GM21526 (cell line): ENCODE results near the gene GNAS.

Experiments
- ATAC-seq: cut with Tn5 transposase; IDR thresholded peaks from one replicate; pipeline ENCODE4 v1.9.1; 2021; ENCODE audit warnings: moderate library complexity; ENCODE audit not compliant: unreplicated experiment, low FRiP score

Gene GNAS

DNA sequence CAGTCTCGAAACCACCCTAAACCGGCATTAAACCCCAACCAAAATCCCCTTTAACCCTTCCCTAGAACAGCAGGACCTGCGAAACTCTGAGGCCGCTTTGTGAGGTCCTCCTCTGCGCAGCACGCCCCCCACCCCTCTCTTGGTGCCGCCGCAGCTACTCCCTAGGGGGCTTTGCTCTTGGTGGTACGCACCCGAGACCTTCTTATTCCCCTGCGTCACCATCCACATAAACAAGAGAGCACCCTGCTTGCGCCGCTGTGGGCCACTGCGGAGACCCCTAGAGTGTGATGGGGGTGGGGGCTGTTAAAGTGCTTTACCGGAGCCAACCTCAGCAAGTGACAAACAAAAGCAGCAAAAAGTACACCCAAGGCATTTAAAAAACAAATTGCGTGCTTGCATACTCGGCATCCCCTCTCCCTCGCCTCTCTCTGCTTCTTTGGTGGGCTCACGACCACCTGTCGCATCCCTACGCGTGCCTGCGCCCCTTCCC lies 502 bp upstream of the GNAS start:
- no peak for ATAC-seq

DNA sequence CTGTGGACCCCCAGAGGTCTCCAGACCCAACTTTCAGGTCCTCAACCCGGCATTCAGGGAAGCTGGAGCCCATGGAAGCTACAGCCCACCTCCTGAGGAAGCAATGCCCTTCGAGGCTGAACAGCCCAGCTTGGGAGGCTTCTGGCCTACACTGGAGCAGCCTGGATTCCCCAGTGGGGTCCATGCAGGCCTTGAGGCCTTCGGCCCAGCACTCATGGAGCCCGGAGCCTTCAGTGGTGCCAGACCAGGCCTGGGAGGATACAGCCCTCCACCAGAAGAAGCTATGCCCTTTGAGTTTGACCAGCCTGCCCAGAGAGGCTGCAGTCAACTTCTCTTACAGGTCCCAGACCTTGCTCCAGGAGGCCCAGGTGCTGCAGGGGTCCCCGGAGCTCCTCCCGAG lies 950 bp downstream of the GNAS start:
- ATAC-seq = no peak

DNA sequence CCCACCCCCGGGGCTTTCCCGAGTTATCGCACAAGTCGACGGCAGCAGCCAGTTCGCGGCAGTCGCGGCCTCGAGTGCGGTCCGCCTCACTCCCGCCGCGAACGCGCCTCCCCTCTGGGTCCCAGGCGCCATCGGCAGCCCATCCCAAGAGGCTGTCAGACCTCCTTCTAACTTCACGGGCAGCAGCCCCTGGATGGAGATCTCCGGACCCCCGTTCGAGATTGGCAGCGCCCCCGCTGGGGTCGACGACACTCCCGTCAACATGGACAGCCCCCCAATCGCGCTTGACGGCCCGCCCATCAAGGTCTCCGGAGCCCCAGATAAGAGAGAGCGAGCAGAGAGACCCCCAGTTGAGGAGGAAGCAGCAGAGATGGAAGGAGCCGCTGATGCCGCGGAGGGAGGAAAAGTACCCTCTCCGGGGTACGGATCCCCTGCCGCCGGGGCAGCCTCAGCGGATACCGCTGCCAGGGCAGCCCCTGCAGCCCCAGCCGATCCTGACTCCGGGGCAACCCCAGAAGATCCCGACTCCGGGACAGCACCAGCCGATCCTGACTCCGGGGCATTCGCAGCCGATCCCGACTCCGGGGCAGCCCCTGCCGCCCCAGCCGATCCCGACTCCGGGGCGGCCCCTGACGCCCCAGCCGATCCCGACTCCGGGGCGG lies 1.6 kb downstream of the GNAS start:
- no peak for ATAC-seq

DNA sequence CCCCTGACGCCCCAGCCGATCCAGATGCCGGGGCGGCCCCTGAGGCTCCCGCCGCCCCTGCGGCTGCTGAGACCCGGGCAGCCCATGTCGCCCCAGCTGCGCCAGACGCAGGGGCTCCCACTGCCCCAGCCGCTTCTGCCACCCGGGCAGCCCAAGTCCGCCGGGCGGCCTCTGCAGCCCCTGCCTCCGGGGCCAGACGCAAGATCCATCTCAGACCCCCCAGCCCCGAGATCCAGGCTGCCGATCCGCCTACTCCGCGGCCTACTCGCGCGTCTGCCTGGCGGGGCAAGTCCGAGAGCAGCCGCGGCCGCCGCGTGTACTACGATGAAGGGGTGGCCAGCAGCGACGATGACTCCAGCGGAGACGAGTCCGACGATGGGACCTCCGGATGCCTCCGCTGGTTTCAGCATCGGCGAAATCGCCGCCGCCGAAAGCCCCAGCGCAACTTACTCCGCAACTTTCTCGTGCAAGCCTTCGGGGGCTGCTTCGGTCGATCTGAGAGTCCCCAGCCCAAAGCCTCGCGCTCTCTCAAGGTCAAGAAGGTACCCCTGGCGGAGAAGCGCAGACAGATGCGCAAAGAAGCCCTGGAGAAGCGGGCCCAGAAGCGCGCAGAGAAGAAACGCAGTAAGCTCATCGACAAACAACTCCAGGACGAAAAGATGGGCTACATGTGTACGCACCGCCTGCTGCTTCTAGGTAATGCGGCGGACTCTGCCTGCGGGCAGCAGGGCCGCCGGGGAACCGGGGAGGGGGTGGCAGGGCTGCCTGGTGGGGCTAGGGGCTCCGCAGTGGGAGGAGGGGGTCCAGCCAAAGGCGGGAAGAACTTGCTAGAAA lies 2.3 kb downstream of the GNAS start:
- ATAC-seq = no peak

DNA sequence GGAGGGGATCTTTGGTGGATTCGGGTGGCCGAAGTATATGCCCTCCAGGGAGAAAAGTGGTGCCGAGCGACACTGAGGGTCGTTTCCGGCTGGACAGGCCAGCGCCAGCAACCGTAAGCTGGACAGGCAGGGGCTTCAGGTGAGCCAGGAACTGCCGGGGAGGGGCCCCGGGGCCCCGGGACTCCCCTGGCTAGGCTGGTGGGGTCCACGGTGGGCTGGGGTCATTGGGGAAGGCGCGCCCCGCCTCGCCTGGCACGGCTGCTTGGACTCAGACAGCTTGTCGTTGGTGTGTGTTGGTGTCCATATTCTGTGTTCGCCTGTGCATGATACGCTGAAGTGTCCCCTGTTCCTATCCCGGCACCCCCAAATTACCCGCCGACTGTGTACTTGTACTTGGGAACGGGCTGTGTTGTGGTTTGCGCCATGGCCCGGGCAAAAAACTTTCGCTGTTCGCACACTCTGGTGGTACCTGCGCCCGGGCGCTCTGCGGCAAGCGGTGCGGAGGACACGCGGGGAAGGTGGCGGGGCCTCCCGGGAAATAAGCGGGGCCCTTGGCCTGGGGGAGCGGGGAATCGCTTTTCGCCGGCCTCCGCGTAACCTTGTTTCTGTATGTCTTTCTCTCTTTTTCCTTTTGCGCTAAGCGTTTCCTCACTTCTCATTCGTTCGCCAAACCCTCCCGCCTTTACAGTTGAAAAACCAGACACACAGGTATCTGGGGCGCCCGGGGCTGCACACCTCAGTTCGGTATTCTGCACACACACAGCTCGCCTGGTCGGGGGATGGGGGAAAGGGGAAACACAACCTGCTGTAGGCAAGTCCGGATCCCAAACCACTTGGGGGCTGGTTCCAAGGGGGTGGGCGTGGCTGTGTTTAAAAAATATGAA lies 3.2 kb downstream of the GNAS start:
- no peak for ATAC-seq

DNA sequence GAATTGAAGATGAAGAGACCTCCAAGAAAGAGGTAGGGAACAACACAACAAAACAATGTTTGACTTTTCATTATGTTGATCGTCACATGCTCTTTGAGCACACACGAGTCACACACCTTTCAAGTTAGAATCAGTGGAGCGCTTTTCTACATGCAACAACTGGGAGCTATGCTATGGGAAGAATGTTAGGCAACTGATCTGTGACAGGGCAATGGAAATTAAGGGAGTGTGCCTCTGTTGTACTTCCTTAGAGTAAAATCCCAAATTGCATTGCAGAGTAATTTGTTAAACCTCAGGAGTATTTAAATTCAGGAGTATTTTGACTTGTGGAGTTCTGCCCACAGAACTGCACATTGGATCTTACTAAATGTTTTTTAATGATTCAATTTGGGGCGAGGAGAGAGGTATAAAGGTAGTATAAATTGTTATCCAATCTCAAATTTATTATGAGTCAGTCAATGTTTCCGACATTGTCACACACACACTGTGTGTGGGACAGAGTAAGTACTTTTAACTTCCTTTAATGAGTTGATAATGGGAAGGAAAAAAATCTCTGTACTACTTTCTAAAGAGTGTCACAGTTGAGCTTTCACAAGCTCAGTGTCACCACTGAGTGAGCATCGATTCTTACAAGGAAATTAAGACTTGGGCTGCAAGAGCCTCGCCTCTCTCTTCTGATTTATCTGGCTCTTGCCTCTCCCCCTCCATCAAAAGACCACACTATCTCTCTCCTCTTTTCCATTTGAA lies 10.7 kb downstream of the GNAS start:
- ATAC-seq = no peak

DNA sequence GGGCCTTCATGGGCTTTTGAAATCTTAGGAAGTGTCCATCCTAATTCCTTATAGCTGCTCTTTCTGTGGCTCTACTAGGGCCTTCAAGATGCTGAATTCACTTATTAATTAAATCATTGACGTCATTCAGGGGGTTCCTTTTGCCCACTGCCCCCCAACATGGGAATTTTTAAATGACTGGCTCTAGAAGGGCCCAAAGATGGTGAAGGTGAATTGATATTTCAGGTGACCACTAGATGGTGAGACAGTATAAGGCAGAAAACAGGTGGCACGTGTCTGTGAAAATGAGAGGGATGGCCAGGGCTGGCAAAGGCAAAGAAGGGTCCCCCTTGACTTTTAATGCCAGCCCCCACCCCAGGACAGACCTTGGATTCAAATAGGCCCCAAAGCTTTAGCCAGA lies 11.8 kb downstream of the GNAS start:
- ATAC-seq = no peak

DNA sequence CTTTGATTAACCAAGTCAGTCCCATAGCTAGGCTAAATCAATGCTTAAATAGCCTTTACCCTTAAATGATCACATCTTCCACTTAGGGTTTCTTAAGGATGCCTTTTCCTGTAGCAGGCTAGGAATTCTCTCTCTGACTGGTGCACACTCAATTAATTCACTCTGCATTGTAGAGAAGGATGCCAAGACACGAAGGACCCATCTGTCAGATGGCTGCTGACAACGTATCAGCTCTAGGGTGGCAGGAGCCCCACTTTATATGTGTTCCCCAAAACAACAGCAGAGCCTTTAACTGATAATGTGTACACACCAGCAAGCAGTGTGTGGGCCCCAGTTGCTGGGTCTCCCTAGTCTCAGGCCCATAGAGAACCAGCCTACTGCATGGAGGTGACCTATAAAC lies 13.3 kb downstream of the GNAS start:
- no peak for ATAC-seq

DNA sequence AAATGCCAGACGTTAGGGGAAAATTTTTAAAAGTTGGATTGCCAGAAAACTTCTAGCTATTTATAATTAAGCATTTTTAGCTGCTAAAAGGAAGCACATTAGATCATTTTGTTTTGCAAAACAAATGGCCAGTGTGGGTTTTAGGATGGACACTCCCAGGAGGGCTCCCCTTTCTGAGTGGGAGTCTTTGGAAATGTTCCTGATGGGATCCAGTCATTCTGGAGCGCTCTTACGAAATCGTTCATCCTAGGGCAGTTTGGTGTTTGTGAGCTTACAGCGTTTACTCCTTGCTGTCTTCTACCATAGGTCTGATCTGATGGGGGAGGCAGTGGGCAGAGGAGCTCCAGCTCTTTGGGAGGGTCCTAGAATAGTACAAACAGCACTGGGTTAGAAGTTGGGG lies 14.7 kb downstream of the GNAS start:
- no peak for ATAC-seq

DNA sequence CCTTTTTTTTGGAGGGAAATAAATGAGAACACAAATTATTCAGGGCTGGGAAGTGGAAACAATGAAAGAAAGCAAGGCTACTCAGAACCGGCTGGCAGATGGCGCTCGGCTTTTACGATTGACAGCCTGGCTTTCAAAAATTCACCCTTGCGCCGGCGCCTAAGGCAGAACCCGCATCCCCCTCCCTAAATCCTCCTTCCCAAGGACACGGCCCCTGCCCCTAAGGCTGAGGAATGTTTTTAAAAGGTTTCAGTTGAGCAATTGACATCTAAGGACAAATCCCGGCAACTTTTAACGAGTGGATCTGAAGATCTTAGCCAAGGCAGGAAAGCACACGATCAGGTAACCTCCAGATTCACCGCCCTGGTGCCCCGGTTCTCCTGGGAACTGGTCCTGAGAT lies 16.3 kb downstream of the GNAS start:
- ATAC-seq = no peak

DNA sequence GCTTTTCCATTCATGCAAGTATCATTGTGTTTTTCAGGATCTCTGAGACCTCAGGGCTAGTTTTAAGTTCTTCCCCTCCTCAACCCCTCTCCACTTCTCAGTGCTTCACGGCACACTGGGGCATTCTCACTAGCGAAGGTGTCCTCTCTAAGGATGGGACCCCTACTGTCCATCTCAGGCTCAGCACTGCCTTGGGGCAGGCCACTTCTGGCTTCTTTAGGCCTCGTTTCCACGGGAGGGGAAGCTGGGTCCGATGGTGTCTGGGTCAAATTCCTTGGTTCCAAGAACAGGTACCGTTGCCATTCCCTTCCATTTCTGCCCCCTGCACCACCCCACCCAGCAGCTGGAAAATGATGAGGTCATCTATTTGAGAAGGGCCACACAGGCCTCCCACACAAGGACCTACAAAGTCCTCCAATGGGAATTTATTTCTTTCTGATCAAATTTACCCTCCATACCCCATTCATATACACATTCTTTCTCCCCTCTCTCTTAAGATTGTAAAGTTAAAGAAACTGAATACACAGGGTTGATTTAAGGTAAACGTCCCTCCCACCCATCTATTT lies 17.2 kb downstream of the GNAS start:
- ATAC-seq = no peak

DNA sequence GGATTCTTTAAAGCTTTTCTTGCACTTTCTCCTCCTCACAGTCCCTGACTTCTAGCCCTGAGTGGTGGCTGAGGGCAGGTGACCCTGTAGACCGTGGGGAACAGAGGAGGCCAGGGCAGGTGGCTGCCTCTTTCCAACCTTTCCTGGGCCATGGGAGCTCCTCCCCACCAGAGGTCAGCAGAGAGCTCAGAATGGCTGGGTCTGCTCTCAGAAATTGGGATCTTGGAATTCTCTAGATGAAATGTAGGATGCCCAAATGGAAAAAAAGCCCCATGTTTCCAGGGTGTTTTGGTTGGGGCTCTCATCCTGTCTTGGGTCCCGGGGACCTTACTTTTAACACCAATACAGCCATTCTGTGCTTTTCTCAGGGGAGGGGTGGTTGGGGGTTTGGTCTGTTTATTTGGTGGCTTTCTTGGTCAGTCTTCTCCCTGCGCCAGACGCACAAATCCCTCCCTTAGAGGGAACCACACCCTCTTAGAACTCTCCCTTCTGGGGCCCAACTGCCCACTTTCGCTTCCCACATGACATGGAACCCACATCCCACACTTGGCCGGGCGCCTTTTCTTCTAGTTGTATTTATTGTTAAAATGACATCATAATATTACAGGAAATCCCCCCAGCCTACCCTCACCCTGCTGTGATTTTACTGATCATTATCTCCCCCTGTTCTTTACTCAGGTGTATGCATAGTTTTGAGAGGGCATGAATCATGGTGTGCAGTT lies 17.9 kb downstream of the GNAS start:
- ATAC-seq = no peak

DNA sequence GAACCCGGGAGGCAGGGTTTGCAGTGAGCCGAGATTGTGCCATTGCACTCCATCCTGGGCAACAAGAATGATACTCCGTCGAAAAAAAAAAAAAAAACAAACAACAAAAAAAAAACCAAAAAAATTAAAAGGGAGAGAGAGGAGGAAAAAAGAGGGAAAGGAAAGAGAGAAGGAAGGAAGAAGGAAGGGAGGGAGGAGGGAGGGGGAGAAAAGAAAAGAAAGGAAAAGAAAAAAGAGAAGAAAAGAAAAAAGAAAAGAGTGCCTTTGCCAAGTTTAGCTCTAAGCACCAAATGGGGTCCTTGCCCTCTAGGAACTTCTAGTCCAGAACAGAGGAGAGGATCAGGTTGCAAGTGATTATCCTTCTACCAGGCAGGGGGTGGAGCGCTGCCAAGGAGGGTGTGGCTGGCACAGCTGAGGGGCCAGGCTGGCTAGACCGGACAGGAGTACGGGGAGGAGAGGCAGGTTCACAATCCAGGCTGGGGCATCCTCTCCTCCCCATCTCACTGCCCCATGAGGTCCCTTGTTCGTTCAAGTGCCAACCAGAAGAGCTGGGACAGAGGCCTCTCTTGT lies 19.1 kb downstream of the GNAS start:
- no peak for ATAC-seq

DNA sequence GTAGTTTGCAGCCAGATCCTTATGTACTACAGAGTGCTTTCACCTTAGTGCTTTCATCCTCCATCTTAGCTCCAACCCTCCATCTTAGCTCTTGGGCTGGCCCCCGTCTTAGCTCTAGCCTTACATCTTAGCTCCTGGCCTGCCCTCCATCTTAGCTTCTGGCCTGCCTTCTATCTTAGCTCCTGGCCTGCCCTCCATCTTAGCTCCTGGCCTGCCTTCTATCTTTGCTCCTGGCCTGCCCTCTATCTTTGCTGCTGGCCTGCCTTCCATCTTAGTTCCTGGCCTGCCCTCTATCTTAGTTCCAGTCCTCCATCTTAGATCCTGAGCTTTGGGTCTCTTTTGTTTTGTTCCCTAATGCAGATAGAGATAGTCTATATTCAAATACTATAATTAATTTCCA lies 22.0 kb downstream of the GNAS start:
- no peak for ATAC-seq

DNA sequence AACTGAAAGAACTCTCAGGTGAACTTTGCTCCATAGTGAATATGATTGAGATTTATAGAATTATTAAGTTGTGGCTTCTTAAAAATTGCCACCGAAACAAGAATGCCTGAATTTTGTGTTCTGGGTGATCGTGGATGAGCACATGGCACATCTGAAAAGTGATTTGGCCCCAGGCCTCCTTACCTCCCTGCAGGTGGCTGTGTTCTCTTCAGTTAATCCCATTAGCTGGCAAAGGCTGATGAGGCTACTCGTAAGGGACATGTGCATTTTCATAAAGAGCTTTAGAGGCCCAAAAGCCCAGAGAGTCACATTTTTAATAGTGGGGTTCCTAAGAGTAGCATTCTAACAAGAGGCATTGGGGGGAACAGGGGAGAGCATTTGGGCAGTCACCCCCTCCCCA lies 22.6 kb downstream of the GNAS start:
- ATAC-seq = no peak

DNA sequence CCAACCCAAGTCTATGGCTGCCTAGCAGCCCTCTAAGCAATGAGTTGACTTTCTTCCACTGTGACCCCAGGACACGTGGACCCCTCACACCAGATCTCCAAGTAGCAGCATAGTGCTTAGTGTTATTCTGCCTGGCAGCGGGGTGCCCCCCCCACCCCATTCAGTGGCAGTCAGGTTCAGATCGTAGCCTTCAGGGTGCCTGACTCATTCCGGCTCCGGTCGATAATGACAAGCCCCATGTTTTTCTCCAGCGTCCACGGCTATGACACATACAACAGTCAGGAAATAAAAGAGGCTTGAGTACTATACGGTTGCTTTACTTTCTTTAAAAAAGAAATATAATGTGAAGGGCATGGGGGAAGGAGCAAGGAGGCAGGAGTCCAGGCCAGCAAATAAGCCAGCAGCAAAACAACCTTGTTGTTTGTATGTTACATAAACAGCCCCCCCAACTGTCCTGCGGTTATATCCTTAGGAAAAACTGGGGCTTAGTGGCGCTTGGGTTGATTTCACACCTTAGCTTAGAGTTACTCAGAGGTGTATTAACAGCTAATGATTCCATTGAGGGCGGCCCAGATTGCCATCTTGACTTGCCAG lies 23.1 kb downstream of the GNAS start:
- no peak for ATAC-seq

DNA sequence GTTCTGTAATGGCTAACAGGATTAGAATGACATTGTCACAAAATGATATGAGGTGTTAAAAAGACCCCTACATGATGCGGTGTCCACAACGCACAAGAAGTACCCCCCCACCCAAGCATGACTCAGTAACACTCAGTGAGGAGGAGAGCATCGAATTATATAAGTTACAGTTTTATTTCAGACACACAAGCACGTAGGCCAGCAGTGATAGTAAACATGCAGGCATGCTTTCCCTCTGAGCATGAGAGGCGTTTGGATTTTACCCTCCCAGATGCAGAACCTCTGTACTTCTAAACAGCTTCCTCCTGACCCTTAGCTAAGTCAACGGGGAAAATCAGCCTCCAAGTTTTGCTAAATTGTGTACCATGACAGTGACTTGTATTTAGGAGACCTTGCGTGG lies 23.9 kb downstream of the GNAS start:
- ATAC-seq = no peak

DNA sequence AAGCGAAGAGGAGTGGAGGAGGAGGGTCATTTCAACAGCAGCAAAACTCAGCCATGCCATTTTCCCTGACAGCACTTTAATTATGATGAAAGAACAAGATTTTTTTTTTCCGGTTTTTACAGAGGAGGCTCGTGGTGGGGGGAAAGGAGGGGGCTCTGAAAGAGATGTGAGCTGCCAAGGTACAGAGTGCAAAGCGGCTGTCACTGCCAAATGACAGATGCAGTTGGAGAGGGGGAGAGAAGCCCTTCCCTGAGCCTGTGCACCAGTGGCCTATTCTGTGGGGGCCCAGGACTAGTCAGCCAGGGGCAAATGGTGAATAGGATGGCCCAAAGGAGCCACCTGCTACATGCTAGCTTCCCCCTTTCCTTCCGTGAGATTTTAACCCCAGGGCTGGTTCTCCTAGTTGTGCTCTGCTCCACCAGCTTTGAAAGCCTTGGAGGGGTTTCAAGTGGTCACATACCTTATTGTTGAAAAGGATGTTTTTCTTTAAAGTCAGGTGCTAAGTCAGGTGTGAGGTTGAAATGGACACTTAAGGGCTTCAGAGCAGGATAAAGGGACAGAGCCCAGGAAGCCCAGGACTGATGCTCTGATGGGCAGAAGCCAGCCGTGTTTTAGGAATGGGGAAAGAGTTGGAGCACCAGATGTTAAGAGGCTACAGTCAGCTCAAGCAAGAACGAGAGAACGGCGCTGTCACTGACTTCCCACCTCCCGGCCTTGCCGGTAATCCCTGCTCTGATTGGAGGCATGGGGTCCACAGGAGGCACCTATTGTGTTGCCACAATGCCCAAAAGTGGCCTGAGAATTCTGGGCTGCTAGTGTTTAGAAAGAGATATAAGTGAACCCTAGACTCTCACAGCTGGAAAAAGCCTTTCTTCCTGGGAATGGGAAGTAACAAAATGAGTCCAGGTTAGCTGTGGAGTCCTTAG lies 24.8 kb downstream of the GNAS start:
- no peak for ATAC-seq
